Measurements from ENCODE around the gene ELN.

Gene ELN

DNA sequence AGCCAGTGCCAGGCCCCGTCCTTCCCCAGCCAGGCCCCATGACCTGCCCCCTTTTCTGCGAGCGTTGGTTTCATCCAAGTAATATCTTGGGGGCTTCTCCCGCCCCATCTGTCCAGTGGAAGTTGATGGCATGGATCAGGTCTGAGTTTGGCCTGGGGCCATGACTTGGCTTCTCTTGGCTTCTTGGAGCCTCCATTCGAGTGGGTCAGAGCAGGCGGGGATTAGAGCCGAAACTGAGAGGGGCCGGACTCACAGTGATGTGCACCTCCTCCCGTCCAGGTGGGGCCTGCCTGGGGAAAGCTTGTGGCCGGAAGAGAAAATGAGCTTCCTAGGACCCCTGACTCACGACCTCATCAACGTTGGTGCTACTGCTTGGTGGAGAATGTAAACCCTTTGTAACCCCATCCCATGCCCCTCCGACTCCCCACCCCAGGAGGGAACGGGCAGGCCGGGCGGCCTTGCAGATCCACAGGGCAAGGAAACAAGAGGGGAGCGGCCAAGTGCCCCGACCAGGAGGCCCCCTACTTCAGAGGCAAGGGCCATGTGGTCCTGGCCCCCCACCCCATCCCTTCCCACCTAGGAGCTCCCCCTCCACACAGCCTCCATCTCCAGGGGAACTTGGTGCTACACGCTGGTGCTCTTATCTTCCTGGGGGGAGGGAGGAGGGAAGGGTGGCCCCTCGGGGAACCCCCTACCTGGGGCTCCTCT, 40.6 kb downstream of the ELN start:
- H3K9me3 ChIP-seq (ENCODE audit: control insufficient read depth, insufficient read depth, low read length): no peaks in the 10 kb centered on the region
- no peak overlapping the region for H3K27ac ChIP-seq (ENCODE audit: low read depth, low read length)
- no peaks in the 10 kb centered on the region for H3K27me3 ChIP-seq (ENCODE audit: control insufficient read depth, insufficient read depth, low read length)
- 0 out of 2 replicates have a peak, but pooled peaks cover 3% of the 10 kb centered on the region for H3K4me1 ChIP-seq (ENCODE audit: control insufficient read depth, insufficient read depth, low read length)
- no peaks in the 10 kb centered on the region for H3K36me3 ChIP-seq (ENCODE audit: control insufficient read depth, insufficient read depth, low read length)
- no peak overlapping the region for H3K4me3 ChIP-seq (ENCODE audit: low read depth, low read length)
- no peak overlapping the region for H3K9ac ChIP-seq (ENCODE audit: low read depth, low read length)

DNA sequence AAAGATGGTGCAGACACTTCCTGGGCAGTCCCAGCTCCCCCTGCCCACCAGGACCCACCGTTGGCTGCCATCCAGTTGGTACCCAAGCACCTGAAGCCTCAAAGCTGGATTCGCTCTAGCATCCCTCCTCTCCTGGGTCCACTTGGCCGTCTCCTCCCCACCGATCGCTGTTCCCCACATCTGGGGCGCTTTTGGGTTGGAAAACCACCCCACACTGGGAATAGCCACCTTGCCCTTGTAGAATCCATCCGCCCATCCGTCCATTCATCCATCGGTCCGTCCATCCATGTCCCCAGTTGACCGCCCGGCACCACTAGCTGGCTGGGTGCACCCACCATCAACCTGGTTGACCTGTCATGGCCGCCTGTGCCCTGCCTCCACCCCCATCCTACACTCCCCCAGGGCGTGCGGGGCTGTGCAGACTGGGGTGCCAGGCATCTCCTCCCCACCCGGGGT, 41.1 kb downstream of the ELN start:
- Histone ChIP-seq H3K9ac (ENCODE audit: low read depth, low read length) (no peak overlapping the region), H3K27me3 (ENCODE audit: control insufficient read depth, insufficient read depth, low read length) (no peaks in the 10 kb centered on the region)

DNA sequence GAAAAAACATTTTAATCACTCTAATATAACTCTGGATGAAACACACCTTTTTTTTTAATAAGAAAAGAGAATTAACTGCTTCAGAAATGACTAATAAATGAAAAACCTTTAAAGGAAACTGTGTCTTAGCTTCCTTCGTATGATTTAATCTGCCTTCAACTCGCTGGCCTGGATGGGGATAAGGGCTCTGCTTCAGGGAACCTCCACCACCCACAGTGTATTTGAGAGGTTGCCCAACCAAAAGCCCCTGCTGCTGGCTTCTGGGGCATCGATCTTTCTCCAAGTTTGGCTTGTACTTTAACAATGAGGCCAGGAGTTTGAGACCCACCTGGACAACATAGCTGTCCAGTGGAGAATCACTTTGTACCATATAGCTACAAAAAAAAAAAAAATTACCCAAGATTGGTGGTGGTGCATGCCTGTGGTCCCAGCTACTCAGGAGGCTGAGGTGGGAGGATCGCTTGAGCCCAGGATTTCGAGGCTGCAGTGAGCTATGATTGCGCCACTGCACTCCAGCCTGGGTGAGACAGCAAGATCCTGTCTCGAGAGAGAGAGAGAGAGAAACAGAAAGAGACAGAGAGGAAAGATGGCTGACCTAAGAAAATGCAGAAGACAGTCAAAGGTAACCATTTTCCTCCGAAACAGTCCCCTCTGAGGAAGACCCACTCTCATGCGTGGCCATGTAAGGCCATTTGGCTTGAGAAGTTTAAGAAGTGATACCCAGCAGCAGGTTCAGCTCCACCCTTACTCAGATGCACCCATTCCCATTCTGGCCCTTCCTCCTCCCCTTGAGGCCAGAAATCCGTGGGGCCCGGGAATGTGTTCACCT, 42.0 kb downstream of the ELN start:
- Histone ChIP-seq H3K9me3 (ENCODE audit: control insufficient read depth, insufficient read depth, low read length) (no peaks in the 10 kb centered on the region), H3K27me3 (ENCODE audit: control insufficient read depth, insufficient read depth, low read length) (no peaks in the 10 kb centered on the region), H3K27ac (ENCODE audit: low read depth, low read length) (no peak overlapping the region), H3K4me3 (ENCODE audit: low read depth, low read length) (no peak overlapping the region), H3K4me1 (ENCODE audit: control insufficient read depth, insufficient read depth, low read length) (0 out of 2 replicates have a peak, but pooled peaks cover 3% of the 10 kb centered on the region), H3K9ac (ENCODE audit: low read depth, low read length) (no peak overlapping the region), H3K36me3 (ENCODE audit: control insufficient read depth, insufficient read depth, low read length) (no peaks in the 10 kb centered on the region)

More for the DNA sequence above, 41.1 kb downstream of the ELN start:
- H3K36me3 ChIP-seq (ENCODE audit: control insufficient read depth, insufficient read depth, low read length): no peaks in the 10 kb centered on the region
- no peaks in the 10 kb centered on the region for H3K9me3 ChIP-seq (ENCODE audit: control insufficient read depth, insufficient read depth, low read length)
- H3K4me1 ChIP-seq (ENCODE audit: control insufficient read depth, insufficient read depth, low read length): 0 out of 2 replicates have a peak, but pooled peaks cover 3% of the 10 kb centered on the region
- H3K27ac ChIP-seq (ENCODE audit: low read depth, low read length): no peak overlapping the region
- H3K4me3 ChIP-seq (ENCODE audit: low read depth, low read length): no peak overlapping the region

DNA sequence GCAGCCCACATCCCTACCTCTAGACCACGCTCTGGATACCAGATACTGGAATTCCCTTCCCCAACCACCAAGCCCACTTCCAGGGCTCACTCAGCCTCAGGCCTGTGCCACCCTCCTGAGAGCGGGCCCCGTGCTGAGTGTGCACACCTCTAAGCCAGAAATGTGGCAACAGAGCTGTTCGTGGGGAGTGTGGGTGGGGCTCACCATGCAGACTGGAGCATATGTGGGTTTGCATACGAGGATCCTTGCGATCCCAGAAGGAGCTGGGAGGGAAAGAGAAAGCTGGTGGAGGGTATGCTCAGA, 42.6 kb downstream of the ELN start:
- H3K9ac ChIP-seq (ENCODE audit: low read depth, low read length): no peak overlapping the region
- no peak overlapping the region for H3K27ac ChIP-seq (ENCODE audit: low read depth, low read length)
- no peaks in the 10 kb centered on the region for H3K27me3 ChIP-seq (ENCODE audit: control insufficient read depth, insufficient read depth, low read length)
- no peaks in the 10 kb centered on the region for H3K9me3 ChIP-seq (ENCODE audit: control insufficient read depth, insufficient read depth, low read length)
- 0 out of 2 replicates have a peak, but pooled peaks cover 3% of the 10 kb centered on the region for H3K4me1 ChIP-seq (ENCODE audit: control insufficient read depth, insufficient read depth, low read length)
- H3K4me3 ChIP-seq (ENCODE audit: low read depth, low read length): no peak overlapping the region
- H3K36me3 ChIP-seq (ENCODE audit: control insufficient read depth, insufficient read depth, low read length): no peaks in the 10 kb centered on the region

DNA sequence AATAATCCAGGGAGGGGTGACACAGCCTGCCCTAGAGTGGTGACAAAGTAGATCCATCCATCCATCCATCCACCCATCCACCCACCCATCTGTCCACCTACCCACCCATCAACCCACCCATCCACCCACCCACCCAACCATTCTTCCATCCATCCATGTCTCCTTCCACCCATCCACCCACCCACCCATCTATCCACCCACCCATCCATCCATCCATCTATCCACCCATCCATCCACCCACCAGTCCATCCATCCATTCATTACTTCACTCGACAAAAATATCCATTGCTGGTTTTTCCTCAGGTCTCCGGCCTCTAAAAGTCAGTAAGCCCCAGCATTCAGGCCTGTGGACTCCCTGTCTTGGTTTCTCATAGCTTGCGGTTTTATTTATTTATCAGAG, 43.1 kb downstream of the ELN start:
- no peaks in the 10 kb centered on the region for H3K9me3 ChIP-seq (ENCODE audit: control insufficient read depth, insufficient read depth, low read length)
- no peak overlapping the region for H3K9ac ChIP-seq (ENCODE audit: low read depth, low read length)
- no peak overlapping the region for H3K27ac ChIP-seq (ENCODE audit: low read depth, low read length)
- H3K4me1 ChIP-seq (ENCODE audit: control insufficient read depth, insufficient read depth, low read length): no peaks in the 10 kb centered on the region
- no peak overlapping the region for H3K4me3 ChIP-seq (ENCODE audit: low read depth, low read length)
- H3K36me3 ChIP-seq (ENCODE audit: control insufficient read depth, insufficient read depth, low read length): no peaks in the 10 kb centered on the region
- no peaks in the 10 kb centered on the region for H3K27me3 ChIP-seq (ENCODE audit: control insufficient read depth, insufficient read depth, low read length)

DNA sequence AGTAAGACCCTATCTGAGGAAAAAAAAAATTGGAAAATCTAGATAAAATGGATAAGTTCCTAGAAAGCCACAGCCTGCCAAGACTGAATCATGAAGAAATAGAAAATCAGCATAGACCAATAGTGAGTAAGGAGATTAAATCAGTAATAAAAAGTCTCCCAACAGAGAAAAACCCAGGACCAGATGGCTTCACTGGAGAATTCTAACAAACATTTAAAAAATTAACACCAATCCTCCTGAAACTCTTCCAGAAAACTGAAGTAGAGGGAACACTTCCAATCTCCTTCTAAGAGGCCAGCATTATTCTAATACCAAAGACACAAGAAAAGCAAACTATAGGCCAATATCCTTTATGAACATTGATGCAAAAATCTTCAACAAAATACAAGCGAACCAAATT, 46.8 kb downstream of the ELN start:
- no peaks in the 10 kb centered on the region for H3K9me3 ChIP-seq (ENCODE audit: control insufficient read depth, insufficient read depth, low read length)
- no peaks in the 10 kb centered on the region for H3K36me3 ChIP-seq (ENCODE audit: control insufficient read depth, insufficient read depth, low read length)
- H3K27me3 ChIP-seq (ENCODE audit: control insufficient read depth, insufficient read depth, low read length): no peaks in the 10 kb centered on the region
- H3K4me1 ChIP-seq (ENCODE audit: control insufficient read depth, insufficient read depth, low read length): 0 out of 2 replicates have a peak, but pooled peaks cover 4% of the 10 kb centered on the region
- no peak overlapping the region for H3K4me3 ChIP-seq (ENCODE audit: low read depth, low read length)
- H3K27ac ChIP-seq (ENCODE audit: low read depth, low read length): no peak overlapping the region
- no peak overlapping the region for H3K9ac ChIP-seq (ENCODE audit: low read depth, low read length)

DNA sequence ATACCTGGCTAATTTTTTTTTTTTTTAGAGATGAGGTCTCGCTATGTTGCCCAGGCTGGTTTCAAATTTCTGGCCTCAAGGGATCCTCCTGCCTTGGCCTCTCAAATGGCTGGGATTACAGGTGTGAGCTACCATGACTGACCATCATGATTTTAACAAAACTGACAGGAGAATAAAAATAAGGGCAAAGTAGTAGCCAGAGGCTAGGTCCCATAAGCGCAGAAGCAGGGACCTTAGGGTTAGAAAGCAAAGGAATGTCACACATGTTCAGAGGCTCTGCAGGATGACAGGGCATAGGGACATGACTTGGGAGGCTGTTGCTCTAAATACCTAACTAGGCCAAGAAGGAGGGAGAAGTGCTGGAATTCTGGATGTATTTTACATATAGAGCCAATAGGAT, 50.5 kb downstream of the ELN start:
- H3K27ac ChIP-seq (ENCODE audit: low read depth, low read length): no peak overlapping the region
- H3K27me3 ChIP-seq (ENCODE audit: control insufficient read depth, insufficient read depth, low read length): no peaks in the 10 kb centered on the region
- no peaks in the 10 kb centered on the region for H3K9me3 ChIP-seq (ENCODE audit: control insufficient read depth, insufficient read depth, low read length)
- H3K4me3 ChIP-seq (ENCODE audit: low read depth, low read length): no peak overlapping the region
- no peaks in the 10 kb centered on the region for H3K36me3 ChIP-seq (ENCODE audit: control insufficient read depth, insufficient read depth, low read length)
- no peak overlapping the region for H3K9ac ChIP-seq (ENCODE audit: low read depth, low read length)
- 0 out of 2 replicates have a peak, but pooled peaks cover 6% of the 10 kb centered on the region for H3K4me1 ChIP-seq (ENCODE audit: control insufficient read depth, insufficient read depth, low read length)

DNA sequence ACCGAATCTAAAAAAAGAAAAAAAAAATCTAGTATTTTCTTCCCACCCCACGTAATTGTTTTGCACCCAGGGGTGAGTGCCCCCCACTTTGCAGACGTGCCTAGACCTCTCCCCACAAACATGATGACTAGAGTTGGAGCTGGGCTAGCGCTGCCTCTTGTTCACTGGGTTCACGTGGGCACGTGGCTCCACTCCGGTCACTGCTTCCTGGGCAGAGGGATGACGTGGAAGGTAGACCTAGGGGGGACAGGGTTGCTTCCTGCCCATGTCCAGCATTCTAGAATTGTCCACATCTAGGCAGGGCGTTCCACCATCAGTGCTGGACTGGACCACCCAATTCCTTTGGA, 54.8 kb downstream of the ELN start:
- H3K9ac ChIP-seq (ENCODE audit: low read depth, low read length): no peak overlapping the region
- H3K4me3 ChIP-seq (ENCODE audit: low read depth, low read length): peak overlapping the region; percentile 59

DNA sequence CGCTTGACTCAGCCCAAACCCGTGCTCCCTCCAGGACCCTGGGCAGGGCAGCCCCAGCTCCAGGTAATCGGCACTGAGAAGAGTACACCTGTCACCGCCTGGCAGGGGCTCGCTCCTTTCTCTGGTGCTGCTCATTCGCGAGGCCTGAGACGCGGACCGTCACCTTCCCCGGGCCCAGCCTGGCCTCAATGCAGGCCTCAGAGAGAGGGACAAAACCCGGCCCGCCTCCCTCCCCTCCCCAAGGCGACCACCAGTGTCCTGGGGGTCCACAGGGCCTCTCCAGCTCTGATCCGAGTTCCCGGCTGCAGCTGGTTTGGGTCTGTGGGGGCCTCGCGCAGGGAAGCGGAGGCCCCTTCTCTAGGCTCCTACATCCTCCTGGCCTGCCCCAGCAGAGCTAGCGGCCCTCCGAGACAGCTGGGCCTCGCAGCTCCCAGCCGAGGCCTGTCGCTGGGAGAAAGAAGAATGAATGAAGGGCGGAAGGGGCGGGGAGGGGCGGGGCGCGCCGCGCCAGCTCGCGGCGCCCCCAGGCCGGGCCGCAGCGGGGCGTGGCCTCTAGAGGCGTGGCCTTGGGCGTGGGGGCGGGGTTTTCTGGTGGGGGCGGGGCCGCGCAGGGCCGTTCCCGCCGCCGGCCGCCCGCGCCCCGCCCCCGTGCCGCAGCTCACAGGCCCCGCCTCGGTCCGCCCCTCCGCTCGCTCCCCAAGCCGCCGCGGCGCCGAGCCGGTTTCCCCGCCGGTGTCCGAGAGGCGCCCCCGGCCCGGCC, 55.3 kb downstream of the ELN start, which contains the start of gene LIMK1:
TSS of gene LIMK1 (plus strand) at position 688 of the 760 bp plus-strand sequence. CDS start 187 bp downstream, outside the sequence.
- H3K9me3 ChIP-seq (ENCODE audit: control insufficient read depth, insufficient read depth, low read length): no peaks in the 10 kb centered on the region
- H3K27ac ChIP-seq (ENCODE audit: low read depth, low read length): peak within 1 kb of the TSS; percentile 85
- H3K4me1 ChIP-seq (ENCODE audit: control insufficient read depth, insufficient read depth, low read length): peaks cover 12% of the 10 kb centered on the region; the same call in 1 of the 2 replicates
- no peaks in the 10 kb centered on the region for H3K27me3 ChIP-seq (ENCODE audit: control insufficient read depth, insufficient read depth, low read length)
- peak within 1 kb of the TSS; percentile 71 for H3K4me3 ChIP-seq (ENCODE audit: low read depth, low read length)
- H3K36me3 ChIP-seq (ENCODE audit: control insufficient read depth, insufficient read depth, low read length): peaks cover 20% of the 10 kb centered on the region
- H3K9ac ChIP-seq (ENCODE audit: low read depth, low read length): peak within 1 kb of the TSS; percentile 19

More for the DNA sequence above, 54.8 kb downstream of the ELN start:
- Histone ChIP-seq H3K9me3 (ENCODE audit: control insufficient read depth, insufficient read depth, low read length) (no peaks in the 10 kb centered on the region), H3K36me3 (ENCODE audit: control insufficient read depth, insufficient read depth, low read length) (peaks cover 15% of the 10 kb centered on the region), H3K27me3 (ENCODE audit: control insufficient read depth, insufficient read depth, low read length) (no peaks in the 10 kb centered on the region), H3K4me1 (ENCODE audit: control insufficient read depth, insufficient read depth, low read length) (peaks cover 12% of the 10 kb centered on the region; the same call in 1 of the 2 replicates), H3K27ac (ENCODE audit: low read depth, low read length) (peak overlapping the region; percentile 85)

DNA sequence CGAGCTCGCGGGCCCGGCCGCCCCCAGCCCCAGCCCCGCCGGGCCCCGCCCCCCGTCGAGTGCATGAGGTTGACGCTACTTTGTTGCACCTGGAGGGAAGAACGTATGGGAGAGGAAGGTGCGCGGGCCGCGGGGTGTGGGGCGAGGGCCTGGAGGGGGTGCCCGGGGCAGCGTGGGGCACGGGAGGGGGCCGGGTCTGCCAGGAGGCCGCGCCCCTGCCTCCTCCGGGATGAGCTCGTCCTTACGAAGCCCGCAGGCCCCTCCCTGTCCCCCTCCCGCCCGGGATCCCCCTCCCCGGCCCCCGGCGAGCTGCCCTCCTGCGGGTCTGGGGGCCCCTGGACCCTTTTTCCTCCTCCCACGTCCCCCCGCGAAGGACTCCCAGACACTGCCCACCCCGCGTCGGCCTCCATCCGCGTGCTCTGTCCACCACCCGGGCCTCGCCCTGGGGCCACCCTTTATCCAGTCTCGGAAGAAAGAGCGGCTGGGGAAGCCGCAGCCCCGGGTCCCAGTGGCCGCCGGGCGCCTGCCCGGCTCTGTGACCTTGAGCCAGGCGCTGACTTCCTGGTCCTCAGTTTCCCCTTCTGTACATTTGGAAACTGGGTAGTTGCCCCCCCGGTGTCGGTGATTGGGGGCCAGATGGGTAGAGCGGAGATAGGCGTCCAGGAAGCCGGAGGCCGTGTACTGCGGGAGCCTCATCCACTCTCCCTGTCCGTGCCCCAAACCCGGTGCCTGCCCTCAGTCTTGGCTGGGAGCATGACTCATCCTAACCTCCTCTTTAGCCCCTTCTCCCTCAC, 56.2 kb downstream of the ELN start:
- Histone ChIP-seq H3K4me3 (ENCODE audit: low read depth, low read length) (peak overlapping the region; percentile 71), H3K4me1 (ENCODE audit: control insufficient read depth, insufficient read depth, low read length) (peaks cover 9% of the 10 kb centered on the region; the same call in 1 of the 2 replicates)

More for the DNA sequence above, 56.2 kb downstream of the ELN start:
- Histone ChIP-seq H3K9me3 (ENCODE audit: control insufficient read depth, insufficient read depth, low read length) (no peaks in the 10 kb centered on the region), H3K27me3 (ENCODE audit: control insufficient read depth, insufficient read depth, low read length) (no peaks in the 10 kb centered on the region), H3K36me3 (ENCODE audit: control insufficient read depth, insufficient read depth, low read length) (peaks cover 27% of the 10 kb centered on the region), H3K27ac (ENCODE audit: low read depth, low read length) (peak overlapping the region; percentile 76), H3K9ac (ENCODE audit: low read depth, low read length) (peak overlapping the region; percentile 19)
